DND-41 (cell line): Measurements from ENCODE around the gene LRRC25.

ENCODE experiments used
- CTCF ChIP-seq: IDR thresholded peaks from 2 replicates; pipeline ENCODE4 v1.5.1; 2012; ENCODE audit warnings: borderline replicate concordance, low read length, moderate library complexity, mild to moderate bottlenecking; ENCODE audit not compliant: poor library complexity, severe bottlenecking; ENCODE audit errors: extremely low read depth
- EZH2 ChIP-seq: IDR thresholded peaks from 3 replicates; pipeline ENCODE4 v1.6.1; 2012; ENCODE audit warnings: borderline replicate concordance, low read depth, mild to moderate bottlenecking, moderate library complexity, low read length, inconsistent platforms; ENCODE audit not compliant: severe bottlenecking

GRCh38 chr19:18345296-18345695 is 52.1 kb downstream of the LRRC25 start:
- TF ChIP-seq CTCF (no peak), EZH2 (no peak)
